ENCODE measurements around the gene STX2. TPM values are rescaled to one million over a fixed set of nuclear protein-coding genes. Genes with fewer than 3 reads are reported as not detected.

STX2 gene
- total and polyA plus RNA-seq, 10 of the 15 experiments (the other 5 are each of a cell fraction or from before 2014, with no cell fraction given): 6.0 to 22.2 (median 10.0) TPM

DNA sequence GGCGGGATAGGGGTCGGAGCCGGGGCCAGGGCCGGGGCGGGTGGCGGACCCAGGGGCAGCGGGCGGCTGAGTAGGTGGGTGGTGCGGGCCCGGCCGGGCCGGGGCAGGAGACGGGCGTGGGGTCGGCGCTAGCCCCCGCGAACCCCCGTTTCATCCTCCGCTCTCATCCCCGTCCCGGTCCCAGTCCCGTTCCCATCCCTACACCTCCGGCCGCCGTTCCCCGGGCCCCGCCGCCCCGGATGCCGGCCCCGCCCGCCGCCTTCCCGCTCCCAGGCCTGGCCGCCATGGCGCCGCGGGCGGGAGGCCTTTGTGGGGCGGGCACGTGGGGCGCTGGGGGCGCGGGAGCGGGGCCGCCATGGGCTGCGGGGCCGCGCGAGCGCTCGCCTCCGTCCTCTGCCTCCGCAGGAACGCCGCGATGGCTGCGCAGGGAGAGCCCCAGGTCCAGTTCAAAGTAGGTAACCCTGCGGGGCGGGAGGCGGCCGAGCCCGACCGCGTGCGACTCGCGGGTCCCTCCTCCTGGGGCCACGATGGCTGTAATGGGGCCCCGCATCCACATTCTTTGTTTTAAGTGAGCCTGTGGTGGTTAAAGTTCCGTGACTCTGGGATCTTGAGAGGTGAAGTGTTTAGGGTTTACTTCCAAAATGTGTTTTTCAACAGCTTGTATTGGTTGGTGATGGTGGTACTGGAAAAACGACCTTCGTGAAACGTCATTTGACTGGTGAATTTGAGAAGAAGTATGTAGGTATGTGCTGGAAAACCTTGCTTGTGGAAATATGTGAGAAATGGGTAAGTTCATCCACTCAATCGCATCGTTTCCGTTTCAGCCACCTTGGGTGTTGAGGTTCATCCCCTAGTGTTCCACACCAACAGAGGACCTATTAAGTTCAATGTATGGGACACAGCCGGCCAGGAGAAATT is 33.4 kb upstream of the STX2 start (continued):
- TF ChIP-seq, protein P1, sequence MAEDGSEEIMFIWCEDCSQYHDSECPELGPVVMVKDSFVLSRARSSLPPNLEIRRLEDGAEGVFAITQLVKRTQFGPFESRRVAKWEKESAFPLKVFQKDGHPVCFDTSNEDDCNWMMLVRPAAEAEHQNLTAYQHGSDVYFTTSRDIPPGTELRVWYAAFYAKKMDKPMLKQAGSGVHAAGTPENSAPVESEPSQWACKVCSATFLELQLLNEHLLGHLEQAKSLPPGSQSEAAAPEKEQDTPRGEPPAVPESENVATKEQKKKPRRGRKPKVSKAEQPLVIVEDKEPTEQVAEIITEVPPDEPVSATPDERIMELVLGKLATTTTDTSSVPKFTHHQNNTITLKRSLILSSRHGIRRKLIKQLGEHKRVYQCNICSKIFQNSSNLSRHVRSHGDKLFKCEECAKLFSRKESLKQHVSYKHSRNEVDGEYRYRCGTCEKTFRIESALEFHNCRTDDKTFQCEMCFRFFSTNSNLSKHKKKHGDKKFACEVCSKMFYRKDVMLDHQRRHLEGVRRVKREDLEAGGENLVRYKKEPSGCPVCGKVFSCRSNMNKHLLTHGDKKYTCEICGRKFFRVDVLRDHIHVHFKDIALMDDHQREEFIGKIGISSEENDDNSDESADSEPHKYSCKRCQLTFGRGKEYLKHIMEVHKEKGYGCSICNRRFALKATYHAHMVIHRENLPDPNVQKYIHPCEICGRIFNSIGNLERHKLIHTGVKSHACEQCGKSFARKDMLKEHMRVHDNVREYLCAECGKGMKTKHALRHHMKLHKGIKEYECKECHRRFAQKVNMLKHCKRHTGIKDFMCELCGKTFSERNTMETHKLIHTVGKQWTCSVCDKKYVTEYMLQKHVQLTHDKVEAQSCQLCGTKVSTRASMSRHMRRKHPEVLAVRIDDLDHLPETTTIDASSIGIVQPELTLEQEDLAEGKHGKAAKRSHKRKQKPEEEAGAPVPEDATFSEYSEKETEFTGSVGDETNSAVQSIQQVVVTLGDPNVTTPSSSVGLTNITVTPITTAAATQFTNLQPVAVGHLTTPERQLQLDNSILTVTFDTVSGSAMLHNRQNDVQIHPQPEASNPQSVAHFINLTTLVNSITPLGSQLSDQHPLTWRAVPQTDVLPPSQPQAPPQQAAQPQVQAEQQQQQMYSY (CRISPR knock-in tag; IDR thresholded peaks at IDR 0.05): no peak
- TF ChIP-seq EGR1 (IDR thresholded peaks at IDR 0.05; ENCODE audit: borderline replicate concordance in 1 of 2, low read depth in 2 of 2, low read length in 2 of 2) (no peak; a peak in 1 of 3 replicates), HDGF (IDR thresholded peaks at IDR 0.05) (no peak; the same call in 1 of the 2 replicates), TARDBP (IDR thresholded peaks at IDR 0.05; ENCODE audit: borderline replicate concordance) (no peak), CREM (IDR thresholded peaks at IDR 0.05; ENCODE audit: low read depth) (no peak), MYC (IDR thresholded peaks at IDR 0.05; ENCODE audit: insufficient read depth, insufficient read length, insufficient replicate concordance, low read length, severe bottlenecking) (peak; percentile 84), BCLAF1 (IDR thresholded peaks at IDR 0.05) (no peak), CEBPZ (IDR thresholded peaks at IDR 0.05; ENCODE audit: low read depth, low read length) (no peak), ASH2L (IDR thresholded peaks at IDR 0.05; ENCODE audit: borderline replicate concordance, low read depth) (0 out of 2 replicates have a peak, but pooled peaks have one; percentile 25), RBBP5 (conservative IDR thresholded peaks at IDR 0.05) (no peak), ZNF687 (IDR thresholded peaks at IDR 0.05) (peak; percentile 42; the same call in 1 of the 2 replicates), KDM1A (IDR thresholded peaks at IDR 0.05; ENCODE audit: borderline replicate concordance) (no peak)

All from GM12878 (cell line).